OCI-LY3 (cell line): ENCODE data around the gene DRG2.
A peak's percentile ranks its signal among the peaks of the same experiment; 100 is the strongest.

Source experiments
- H2AFZ ChIP-seq: fragments of 200-600, 300-600 bp; shearing (Covaris generic); 2 replicates; pipeline ENCODE4 v1.6.0; 2014; ENCODE audit warnings: antibody characterized with exemption, low read depth, low read length
- H3K27ac ChIP-seq: fragments of 200-600, 300-600 bp; sonication (generic); 2 replicates; pipeline ENCODE4 v1.5.1; 2014; ENCODE audit warnings: mild to moderate bottlenecking, low read length, moderate library complexity, mixed read lengths
- H3K27me3 ChIP-seq: fragments of 200-600, 300-600 bp; sonication (generic); 2 replicates; pipeline ENCODE4 v1.6.1; 2014; ENCODE audit warnings: low read depth, low read length, mixed read lengths
- H3K36me3 ChIP-seq: fragments of 200-600, 300-600 bp; sonication (generic); replicated peaks from 2 replicates; pipeline ENCODE3; 2014; ENCODE audit warnings: low read depth, low read length, mixed read lengths
- H3K4me1 ChIP-seq: fragments of 300-600, 200-600 bp; sonication (generic); 2 replicates; pipeline ENCODE4 v1.6.1; 2014; ENCODE audit warnings: low read length, mixed read lengths
- H3K4me2 ChIP-seq: fragments of 200-600, 300-600 bp; sonication (generic); 2 replicates; pipeline ENCODE4 v1.6.1; 2014; ENCODE audit warnings: low read length, mixed read lengths
- H3K4me3 ChIP-seq: fragments of 300-600, 200-600 bp; sonication (generic); 2 replicates; pipeline ENCODE4 v1.5.1; 2014; ENCODE audit warnings: antibody characterized with exemption, mild to moderate bottlenecking, low read length, moderate library complexity
- H3K79me2 ChIP-seq: fragments of 300-600, 200-600 bp; shearing (Covaris generic); 2 replicates; pipeline ENCODE4 v1.6.1; 2014; ENCODE audit warnings: mild to moderate bottlenecking, low read length, mixed read lengths
- H3K9ac ChIP-seq: fragments of 300-600, 200-600 bp; shearing (Covaris generic); 2 replicates; pipeline ENCODE4 v1.6.0; 2014; ENCODE audit warnings: mild to moderate bottlenecking, low read length, moderate library complexity
- H3K9me3 ChIP-seq: fragments of 200-600, 300-600 bp; shearing (Covaris generic); 2 replicates; pipeline ENCODE4 v1.6.1; 2014; ENCODE audit warnings: low read length, mixed read lengths; ENCODE audit not compliant: insufficient read depth
- H4K20me1 ChIP-seq: fragments of 200-600, 300-600 bp; sonication (generic); 2 replicates; pipeline ENCODE4 v1.6.1; 2016; ENCODE audit warnings: low read length, mixed read lengths; ENCODE audit not compliant: insufficient read depth
- CTCF ChIP-seq: fragments of 200-600, 300-600 bp; sonication (generic); IDR thresholded peaks from 2 replicates; pipeline ENCODE4 v1.5.1; 2014; ENCODE audit warnings: antibody characterized with exemption, low read length, low read depth
- EZH2phosphoT487 ChIP-seq: fragments of 200-600 bp; shearing (Covaris generic); IDR thresholded peaks from 2 replicates; pipeline ENCODE4 v1.6.1; 2018; ENCODE audit warnings: antibody characterized with exemption, mixed run types, low read depth

DRG2 gene

GRCh38 chr17:18087610-18088491 is at the start of gene DRG2:
Gene DRG2 (plus strand): TSS chr17:18087948. CDS start chr17:18088024, 76 bp downstream.
- Histone ChIP-seq H4K20me1 (no peaks in the 10 kb centered on the region), H3K27me3 (no peaks in the 10 kb centered on the region), H3K4me2 (peak within 1 kb of the TSS; percentile 75), H3K4me3 (peak within 1 kb of the TSS; percentile 92), H3K79me2 (peaks cover 22% of the 10 kb centered on the region), H3K9ac (peak within 1 kb of the TSS; percentile 88), H3K27ac (peak within 1 kb of the TSS; percentile 34), H3K9me3 (no peaks in the 10 kb centered on the region), H3K36me3 (no peaks in the 10 kb centered on the region), H3K4me1 (no peaks in the 10 kb centered on the region), H2AFZ (no peak within 1 kb of the TSS; the same call in 1 of the 2 replicates)
- TF ChIP-seq EZH2phosphoT487 (no peak), CTCF (no peak)

GRCh38 chr17:18038149-18038850 is 49.4 kb upstream of the DRG2 start:
- H3K79me2 ChIP-seq = peaks cover 28% of the 10 kb centered on the region
- no peak overlapping the region for H2AFZ ChIP-seq
- H3K27ac ChIP-seq = peak overlapping the region; percentile 23
- peak overlapping the region; percentile 79 for H3K4me2 ChIP-seq
- no peak for TF ChIP-seq CTCF
- no peak for TF ChIP-seq EZH2phosphoT487
- H4K20me1 ChIP-seq = no peaks in the 10 kb centered on the region
- peak overlapping the region; percentile 64 for H3K9ac ChIP-seq
- H3K4me3 ChIP-seq = peak overlapping the region; percentile 92
- no peaks in the 10 kb centered on the region for H3K27me3 ChIP-seq
- peaks cover 11% of the 10 kb centered on the region for H3K4me1 ChIP-seq
- H3K36me3 ChIP-seq = no peaks in the 10 kb centered on the region
- H3K9me3 ChIP-seq = no peaks in the 10 kb centered on the region

DNA sequence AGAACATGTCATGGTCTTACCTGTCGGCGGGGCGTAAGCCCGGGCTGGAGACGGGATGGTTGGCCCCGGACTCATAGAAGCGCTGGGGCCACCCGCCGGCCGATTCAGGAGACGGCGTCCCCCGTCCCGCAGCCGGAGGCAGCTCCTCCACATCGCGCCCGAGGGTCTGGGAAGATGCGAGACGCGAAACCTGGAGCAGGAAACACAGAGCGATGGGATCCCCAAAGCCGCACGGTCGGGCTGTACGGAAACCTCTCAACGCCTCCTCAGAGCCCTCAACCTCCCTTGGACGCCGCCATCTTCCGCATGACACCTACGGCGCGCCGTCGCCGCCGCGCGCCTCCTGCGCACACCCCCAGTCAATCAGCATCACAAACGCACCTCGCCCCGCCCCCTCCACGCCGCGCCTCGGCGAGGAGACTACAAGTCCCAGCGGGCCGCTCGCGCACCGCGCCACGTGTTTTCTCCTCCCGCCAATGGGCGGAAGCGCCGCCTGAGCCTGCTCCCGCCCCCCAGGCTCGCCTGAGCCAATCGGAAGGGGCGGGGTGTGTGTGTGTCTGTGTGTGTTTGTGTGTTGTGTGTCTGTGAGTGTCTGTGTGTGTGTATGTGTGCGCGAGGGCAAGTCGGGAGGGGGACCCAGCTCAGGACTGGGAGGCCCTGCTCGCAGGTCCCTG is 48.8 kb upstream of the DRG2 start, which contains the start of the genes ATPAF2 and GID4:
TSS of gene ATPAF2 (minus strand) at position 308 of the 674 bp plus-strand sequence. CDS start at position 153, 155 bp downstream.
TSS of gene GID4 (plus strand) at position 548 of the 674 bp plus-strand sequence. CDS start at position 605, 57 bp downstream.
- Histone ChIP-seq H4K20me1 (no peaks in the 10 kb centered on the region), H2AFZ (no peak within 1 kb of the TSS), H3K9me3 (no peaks in the 10 kb centered on the region), H3K4me1 (peaks cover 11% of the 10 kb centered on the region), H3K9ac (peak within 1 kb of the TSS; percentile 64), H3K27me3 (no peaks in the 10 kb centered on the region), H3K27ac (peak within 1 kb of the TSS; percentile 23), H3K4me3 (peak within 1 kb of the TSS; percentile 92), H3K4me2 (peak within 1 kb of the TSS; percentile 79), H3K79me2 (peaks cover 27% of the 10 kb centered on the region), H3K36me3 (no peaks in the 10 kb centered on the region)
- TF ChIP-seq CTCF (no peak), EZH2phosphoT487 (no peak)
